Measurements from ENCODE around the gene ACSS3.

Gene ACSS3

GRCh38 chr12:81174664-81175063 lies 96.8 kb downstream of the ACSS3 start:
- TF ChIP-seq CREB1 (IDR thresholded peaks at IDR 0.05; ENCODE audit: low read depth), result no peak

GRCh38 chr12:81176796-81177195 lies 98.9 kb downstream of the ACSS3 start:
- TF ChIP-seq CEBPB (IDR thresholded peaks at IDR 0.05), result no peak
- TF ChIP-seq FOXM1 (IDR thresholded peaks at IDR 0.05; ENCODE audit: borderline replicate concordance, low read depth), result no peak
- TF ChIP-seq REST (IDR thresholded peaks at IDR 0.05; ENCODE audit: low read depth), result no peak
- no peak for TF ChIP-seq ZBTB7A (IDR thresholded peaks at IDR 0.05; ENCODE audit: low read depth)
- TF ChIP-seq USF1 (IDR thresholded peaks at IDR 0.05), result no peak
- TF ChIP-seq TAF1 (IDR thresholded peaks at IDR 0.05; ENCODE audit: low read depth), result no peak
- no peak for TF ChIP-seq RAD21 (IDR thresholded peaks at IDR 0.05; ENCODE audit: low read depth)
- no peak for TF ChIP-seq MAX (IDR thresholded peaks at IDR 0.05)
- no peak for TF ChIP-seq EP300 (IDR thresholded peaks at IDR 0.05; ENCODE audit: borderline replicate concordance)
- no peak for TF ChIP-seq EGR1 (IDR thresholded peaks at IDR 0.05)
- TF ChIP-seq YY1 (IDR thresholded peaks at IDR 0.05; ENCODE audit: low read depth), result no peak

GRCh38 chr12:81181691-81182090 lies 103.8 kb downstream of the ACSS3 start:
- TF ChIP-seq ZBTB7A (IDR thresholded peaks at IDR 0.05; ENCODE audit: low read depth) (no peak), TCF12 (IDR thresholded peaks at IDR 0.05; ENCODE audit: low read depth) (no peak), MAX (IDR thresholded peaks at IDR 0.05) (no peak), NFIC (IDR thresholded peaks at IDR 0.05) (no peak), RAD21 (IDR thresholded peaks at IDR 0.05; ENCODE audit: low read depth) (no peak), EGR1 (IDR thresholded peaks at IDR 0.05) (no peak), REST (IDR thresholded peaks at IDR 0.05; ENCODE audit: low read depth) (no peak)

- no peak for TF ChIP-seq USF1 (IDR thresholded peaks at IDR 0.05)
- TF ChIP-seq TEAD4 (IDR thresholded peaks at IDR 0.05), result no peak
- TF ChIP-seq TAF1 (IDR thresholded peaks at IDR 0.05; ENCODE audit: low read depth), result no peak
- TF ChIP-seq EGR1 (IDR thresholded peaks at IDR 0.05), result no peak
- no peak for TF ChIP-seq MAX (IDR thresholded peaks at IDR 0.05)
- no peak for TF ChIP-seq TCF12 (IDR thresholded peaks at IDR 0.05; ENCODE audit: low read depth)
- TF ChIP-seq YY1 (IDR thresholded peaks at IDR 0.05; ENCODE audit: low read depth), result no peak
- TF ChIP-seq NFIC (IDR thresholded peaks at IDR 0.05), result no peak
- no peak for TF ChIP-seq REST (IDR thresholded peaks at IDR 0.05; ENCODE audit: low read depth)
- TF ChIP-seq ZBTB7A (IDR thresholded peaks at IDR 0.05; ENCODE audit: low read depth), result no peak
- no peak for TF ChIP-seq RAD21 (IDR thresholded peaks at IDR 0.05; ENCODE audit: low read depth)
- no peak for TF ChIP-seq EP300 (IDR thresholded peaks at IDR 0.05; ENCODE audit: borderline replicate concordance)
- no peak for TF ChIP-seq CREB1 (IDR thresholded peaks at IDR 0.05; ENCODE audit: low read depth)
- no peak for TF ChIP-seq CEBPB (IDR thresholded peaks at IDR 0.05)
- no peak for TF ChIP-seq FOXM1 (IDR thresholded peaks at IDR 0.05; ENCODE audit: borderline replicate concordance, low read depth)
These were observed 109.8 kb downstream of the ACSS3 start for GRCh38 chr12:81187686-81188085.

- TF ChIP-seq REST (IDR thresholded peaks at IDR 0.05; ENCODE audit: low read depth), result no peak
- TF ChIP-seq TEAD4 (IDR thresholded peaks at IDR 0.05), result no peak
- TF ChIP-seq CREB1 (IDR thresholded peaks at IDR 0.05; ENCODE audit: low read depth), result no peak
- TF ChIP-seq RAD21 (IDR thresholded peaks at IDR 0.05; ENCODE audit: low read depth), result no peak
- TF ChIP-seq NFIC (IDR thresholded peaks at IDR 0.05), result no peak
- TF ChIP-seq TCF12 (IDR thresholded peaks at IDR 0.05; ENCODE audit: low read depth), result no peak
- no peak for TF ChIP-seq ZBTB7A (IDR thresholded peaks at IDR 0.05; ENCODE audit: low read depth)
- TF ChIP-seq FOXM1 (IDR thresholded peaks at IDR 0.05; ENCODE audit: borderline replicate concordance, low read depth), result no peak
- no peak for TF ChIP-seq YY1 (IDR thresholded peaks at IDR 0.05; ENCODE audit: low read depth)
- TF ChIP-seq EP300 (IDR thresholded peaks at IDR 0.05; ENCODE audit: borderline replicate concordance), result no peak
- no peak for TF ChIP-seq CEBPB (IDR thresholded peaks at IDR 0.05)
- TF ChIP-seq USF1 (IDR thresholded peaks at IDR 0.05), result no peak
- TF ChIP-seq EGR1 (IDR thresholded peaks at IDR 0.05), result no peak
- no peak for TF ChIP-seq MAX (IDR thresholded peaks at IDR 0.05)
- TF ChIP-seq TAF1 (IDR thresholded peaks at IDR 0.05; ENCODE audit: low read depth), result no peak
These were observed 118.7 kb downstream of the ACSS3 start for GRCh38 chr12:81196595-81196994.

Measured in Ishikawa (cell line).